MCF 10A (cell line): ENCODE measurements around the gene DLG2. TPM values are rescaled to one million over a fixed set of nuclear protein-coding genes. Genes with fewer than 3 reads are reported as not detected.
A peak's percentile ranks its signal among the peaks of the same experiment; 100 is the strongest.

Source experiments
- BruUV-seq: library from RNA; stranded (reverse); fragments of 400-500 nt; replicated peaks from 2 replicates; lab custom pipeline; 2021; lab: Mats Ljungman, UMichigan
- CTCF ChIA-PET: fragments of 300-600 bp; sonication (Branson Sonifier 250); formaldehyde crosslinking; extraction: SDS; loops from one replicate; lab custom pipeline; 2021; ENCODE audit warnings: antibody characterized with exemption, inconsistent platforms; lab: Yijun Ruan, JAX
- POLR2A ChIA-PET: fragments of 300-600, 350-650 bp; sonication (Branson Sonifier 250); formaldehyde crosslinking; extraction: SDS; loops from one replicate; lab custom pipeline; 2020; ENCODE audit warnings: antibody characterized with exemption, inconsistent platforms; lab: Yijun Ruan, JAX
- DNase-seq: peaks from one replicate; pipeline ENCODE4 v3.0.0-alpha.2; 2018; ENCODE audit not compliant: unreplicated experiment
- H3K27ac Mint-ChIP-seq: one replicate; pipeline ENCODE4 v1.8.0; 2022; ENCODE audit warnings: mild to moderate bottlenecking, low read depth, mixed read lengths; ENCODE audit not compliant: unreplicated experiment
- H3K27me3 Mint-ChIP-seq: one replicate; pipeline ENCODE4 v1.8.0; 2022; ENCODE audit warnings: mixed read lengths; ENCODE audit not compliant: insufficient read depth, unreplicated experiment
- H3K36me3 Mint-ChIP-seq: one replicate; pipeline ENCODE4 v1.8.0; 2022; ENCODE audit warnings: mild to moderate bottlenecking, moderate library complexity, mixed read lengths; ENCODE audit not compliant: insufficient read depth, unreplicated experiment
- H3K4me1 Mint-ChIP-seq: one replicate; pipeline ENCODE4 v1.8.0; 2022; ENCODE audit warnings: mixed read lengths; ENCODE audit not compliant: insufficient read depth, unreplicated experiment
- H3K4me3 Mint-ChIP-seq: one replicate; pipeline ENCODE4 v1.8.0; 2022; ENCODE audit warnings: mild to moderate bottlenecking, moderate library complexity, mixed read lengths; ENCODE audit not compliant: unreplicated experiment
- H3K9me3 Mint-ChIP-seq: one replicate; pipeline ENCODE4 v1.8.0; 2022; ENCODE audit warnings: mixed read lengths; ENCODE audit not compliant: unreplicated experiment
- CTCF ChIP-seq: fragments of 200-600 bp; IDR thresholded peaks from one replicate; pipeline ENCODE4 v1.8.0; 2022; ENCODE audit warnings: antibody characterized with exemption, mild to moderate bottlenecking; ENCODE audit not compliant: unreplicated experiment
- intact Hi-C: fragments of 100-400 bp; cut with micrococcal nuclease; formaldehyde crosslinking; loops from 2 replicates; pipeline ENCODE4 v1.14.1; 2022
- total RNA-seq: library from RNA; stranded (reverse); gene quantifications from 2 replicates; pipeline ENCODE4 v1.2.3, GENCODE V29; 2022

Gene DLG2
- total RNA-seq, 1 experiment from 2014 or later: 0.26 TPM

DNA sequence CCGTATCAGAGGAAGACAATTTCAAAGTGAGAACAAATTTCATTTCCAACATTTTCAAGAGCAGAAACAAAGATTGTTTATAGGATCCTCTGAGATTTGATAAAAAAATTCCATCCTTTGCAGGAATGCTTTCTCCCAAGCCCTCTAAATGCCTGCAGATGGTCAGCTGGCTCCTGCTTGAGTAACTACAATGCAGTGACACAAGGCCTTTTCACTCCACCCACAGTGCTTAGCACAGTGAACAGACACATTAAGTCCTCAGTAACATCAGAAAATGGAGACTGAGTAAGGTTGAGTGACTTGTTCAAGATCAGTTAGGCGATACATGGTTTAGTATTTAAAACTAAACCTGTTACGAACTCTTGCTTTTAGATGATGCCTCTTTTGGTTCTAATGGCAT is 1813.8 kb downstream of the DLG2 start:
- ChIA-PET POLR2A (no interaction called here), CTCF (interaction anchor here (0.6 to 2.3 kb wide), 2 partner anchors 137 to 520 kb away, joined by 4 to 13 read pairs; no protein-coding TSS in a partner anchor)
- no TSS peak for BruUV-seq
- no peak for DNase-seq
- Mint-ChIP-seq H3K4me1 (no peaks in the 10 kb centered on the region), H3K27me3 (peaks cover 30% of the 10 kb centered on the region), H3K27ac (no peak overlapping the region), H3K4me3 (no peak overlapping the region), H3K36me3 (no peaks in the 10 kb centered on the region), H3K9me3 (no peaks in the 10 kb centered on the region)
- no peak for TF ChIP-seq CTCF
- intact Hi-C loops: no loop called here

GRCh38 chr11:83809274-83809673 is 1817.9 kb downstream of the DLG2 start:
- ChIA-PET POLR2A (no interaction called here), CTCF (interaction anchor here (1.0 kb wide), 1 partner anchor 19 kb away, joined by 3 read pairs; no protein-coding TSS in a partner anchor)
- Mint-ChIP-seq H3K27ac (no peak overlapping the region), H3K36me3 (no peaks in the 10 kb centered on the region), H3K4me3 (no peak overlapping the region), H3K27me3 (peaks cover 55% of the 10 kb centered on the region), H3K9me3 (no peaks in the 10 kb centered on the region), H3K4me1 (no peaks in the 10 kb centered on the region)
- intact Hi-C loops: no loop called here
- no TSS peak for BruUV-seq
- DNase-seq: no peak
- no peak for TF ChIP-seq CTCF

GRCh38 chr11:83801799-83802198 is 1825.3 kb downstream of the DLG2 start:
- BruUV-seq: no TSS peak
- POLR2A ChIA-PET: interaction anchor here (0.6 kb wide), 1 partner anchor 22 kb away, joined by 3 read pairs; no protein-coding TSS in a partner anchor
- H3K4me1 Mint-ChIP-seq: no peaks in the 10 kb centered on the region
- no peak overlapping the region for H3K27ac Mint-ChIP-seq
- peaks cover 64% of the 10 kb centered on the region for H3K27me3 Mint-ChIP-seq
- DNase-seq: peak; percentile 8
- no peaks in the 10 kb centered on the region for H3K36me3 Mint-ChIP-seq
- intact Hi-C loops: no loop called here
- TF ChIP-seq CTCF: no peak
- H3K9me3 Mint-ChIP-seq: no peaks in the 10 kb centered on the region
- no peak overlapping the region for H3K4me3 Mint-ChIP-seq
- CTCF ChIA-PET: interaction anchor here (0.6 to 1.6 kb wide), 4 partner anchors 13 to 545 kb away, joined by 3 read pairs; no protein-coding TSS in a partner anchor

DNA sequence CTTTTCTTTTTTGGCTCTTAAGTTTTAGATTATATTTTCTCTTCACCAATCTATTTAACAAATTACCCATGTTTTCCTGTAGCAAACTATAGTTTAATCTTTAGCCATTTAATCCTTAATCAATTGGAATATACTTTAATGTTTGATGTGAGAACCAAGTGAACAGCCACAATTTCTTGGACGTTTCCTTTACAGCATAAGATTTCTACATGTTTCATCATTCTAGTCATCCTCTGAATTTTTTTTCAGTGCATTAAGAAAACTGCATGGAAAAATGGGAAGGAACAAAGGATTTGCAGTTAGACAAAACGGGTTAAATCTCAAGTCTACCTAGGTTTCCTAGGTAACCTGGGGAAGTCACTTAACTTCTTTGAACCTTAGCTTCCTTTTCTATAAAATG is 1833.8 kb downstream of the DLG2 start:
- no peak overlapping the region for H3K27ac Mint-ChIP-seq
- no peaks in the 10 kb centered on the region for H3K9me3 Mint-ChIP-seq
- intact Hi-C loops: no loop called here
- POLR2A ChIA-PET: no interaction called here
- H3K27me3 Mint-ChIP-seq: peaks cover 12% of the 10 kb centered on the region
- CTCF ChIA-PET: no interaction called here
- H3K4me3 Mint-ChIP-seq: no peak overlapping the region
- no peaks in the 10 kb centered on the region for H3K36me3 Mint-ChIP-seq
- H3K4me1 Mint-ChIP-seq: no peaks in the 10 kb centered on the region
- no peak for DNase-seq
- BruUV-seq: no TSS peak
- no peak for TF ChIP-seq CTCF
